GM23338 (cell line): ENCODE data around the gene ZNF496. TPM values are rescaled to one million over a fixed set of nuclear protein-coding genes. Genes with fewer than 3 reads are reported as not detected.
A peak's percentile ranks its signal among the peaks of the same experiment; 100 is the strongest.

ENCODE experiments used
- ATAC-seq: fragments of 200-7000 bp; cut with Tn5 transposase; 3 replicates; pipeline ENCODE4 v1.9.1; 2020
- DNase-seq: peaks from one replicate; pipeline ENCODE4 v3.0.0-alpha.2; 2015; ENCODE audit warnings: low spot score
- H2AFZ ChIP-seq: fragments of 200-600 bp; sonication (generic); 2 replicates; pipeline ENCODE4 v1.8.0; 2016; ENCODE audit warnings: antibody characterized with exemption, mild to moderate bottlenecking, moderate library complexity
- H3F3A ChIP-seq: fragments of 200-600 bp; sonication (generic); replicated peaks from 2 replicates; pipeline ENCODE4 v1.8.0; 2017; ENCODE audit warnings: antibody characterized with exemption, mixed run types, low read depth
- H3K27ac ChIP-seq: fragments of 200-600 bp; sonication (generic); 2 replicates; pipeline ENCODE4 v1.6.1; 2016; ENCODE audit warnings: low read depth
- H3K27me3 ChIP-seq: fragments of 200-600 bp; sonication (generic); 2 replicates; pipeline ENCODE4 v1.8.0; 2016; ENCODE audit warnings: mild to moderate bottlenecking, mixed run types, moderate library complexity; ENCODE audit not compliant: insufficient read depth
- H3K36me3 ChIP-seq: fragments of 200-600 bp; sonication (generic); 2 replicates; pipeline ENCODE4 v1.8.0; 2016; ENCODE audit warnings: mild to moderate bottlenecking; ENCODE audit not compliant: insufficient read depth
- H3K4me1 ChIP-seq: fragments of 200-600 bp; sonication (generic); 2 replicates; pipeline ENCODE4 v1.8.0; 2016; ENCODE audit warnings: mild to moderate bottlenecking, moderate library complexity; ENCODE audit not compliant: insufficient read depth
- H3K4me2 ChIP-seq: fragments of 200-600 bp; sonication (generic); 2 replicates; pipeline ENCODE4 v1.7.1; 2017; ENCODE audit warnings: mixed run types
- H3K4me3 ChIP-seq: fragments of 200-600 bp; sonication (generic); 2 replicates; pipeline ENCODE4 v1.6.1; 2016; ENCODE audit warnings: mixed run types
- H3K79me2 ChIP-seq: fragments of 200-600 bp; sonication (generic); replicated peaks from 2 replicates; pipeline ENCODE4 v1.8.0; 2017; ENCODE audit warnings: mild to moderate bottlenecking; ENCODE audit not compliant: insufficient read depth
- H3K9me2 ChIP-seq: fragments of 200-600 bp; sonication (generic); 2 replicates; pipeline ENCODE4 v1.8.0; 2017; ENCODE audit not compliant: insufficient read depth
- H4K20me1 ChIP-seq: fragments of 200-600 bp; sonication (generic); replicated peaks from 2 replicates; pipeline ENCODE4 v1.8.0; 2017; ENCODE audit warnings: mild to moderate bottlenecking; ENCODE audit not compliant: insufficient read depth
- H3K27ac Mint-ChIP-seq: 2 replicates; pipeline ENCODE4 v1.8.0; 2020; ENCODE audit warnings: inconsistent platforms, mild to moderate bottlenecking, moderate library complexity, mixed read lengths
- H3K27me3 Mint-ChIP-seq: 3 replicates; pipeline ENCODE4 v1.8.0; 2022; ENCODE audit warnings: low read depth, mild to moderate bottlenecking, moderate library complexity, mixed read lengths, inconsistent platforms; ENCODE audit not compliant: insufficient read depth, poor library complexity
- H3K36me3 Mint-ChIP-seq: 3 replicates; pipeline ENCODE4 v1.8.0; 2021; ENCODE audit warnings: low read depth, mild to moderate bottlenecking, inconsistent platforms, moderate library complexity, mixed read lengths
- H3K4me1 Mint-ChIP-seq: 3 replicates; pipeline ENCODE4 v1.8.0; 2020; ENCODE audit warnings: mild to moderate bottlenecking, inconsistent platforms, mixed read lengths
- H3K4me3 Mint-ChIP-seq: 3 replicates; pipeline ENCODE4 v1.8.0; 2021; ENCODE audit warnings: moderate library complexity, mild to moderate bottlenecking, inconsistent platforms, mixed read lengths
- H3K9me3 Mint-ChIP-seq: 3 replicates; pipeline ENCODE4 v1.8.0; 2020; ENCODE audit warnings: moderate library complexity, mild to moderate bottlenecking, inconsistent platforms, mixed read lengths
- EZH2phosphoT487 ChIP-seq: fragments of 200-600 bp; sonication (generic); IDR thresholded peaks from one replicate; pipeline ENCODE4 v1.8.1; 2018; ENCODE audit warnings: antibody characterized with exemption; ENCODE audit not compliant: unreplicated experiment
- JUNB ChIP-seq: IDR thresholded peaks from one replicate; pipeline ENCODE4 v1.6.1; 2016; ENCODE audit warnings: antibody characterized with exemption; ENCODE audit not compliant: unreplicated experiment
- POLR2AphosphoS5 ChIP-seq: IDR thresholded peaks from 2 replicates; pipeline ENCODE4 v1.6.1; 2016; ENCODE audit warnings: antibody characterized with exemption, low read depth
- STAT1 ChIP-seq: IDR thresholded peaks from one replicate; pipeline ENCODE4 v1.6.1; 2016; ENCODE audit warnings: antibody characterized with exemption; ENCODE audit not compliant: unreplicated experiment
- ZNF114 ChIP-seq: fragments of 250-450 bp; sonication (Bioruptor Pico); IDR thresholded peaks from 2 replicates; pipeline ENCODE4 v1.5.0; 2020; ENCODE audit warnings: mild to moderate bottlenecking, moderate library complexity
- ZNF331 ChIP-seq: fragments of 250-450 bp; sonication (Bioruptor Pico); IDR thresholded peaks from 2 replicates; pipeline ENCODE4 v1.5.0; 2020; ENCODE audit warnings: low read depth, mild to moderate bottlenecking, moderate library complexity
- ZNF462 ChIP-seq: fragments of 250-450 bp; sonication (Bioruptor Pico); IDR thresholded peaks from 2 replicates; pipeline ENCODE4 v1.5.0; 2020; ENCODE audit warnings: mild to moderate bottlenecking, moderate library complexity
- long read RNA-seq: library from polyadenylated mRNA; unstranded; transcript quantifications from one replicate; pipeline ENCODE4 v2.0.0, GENCODE V29; 2020; ENCODE audit not compliant: unreplicated experiment
- polyA plus RNA-seq: library from polyadenylated mRNA; unstranded; fragments of >200 nt; fragmentation: Nextera tagmentation; extraction: Ambion mirVana; gene quantifications from 2 replicates; pipeline ENCODE4 v1.2.1, GENCODE V29; 2016
- total RNA-seq: library from RNA; depleted of rRNA; stranded (reverse); fragments of >200 nt; shearing (Covaris generic); gene quantifications from 2 replicates; pipeline ENCODE4 v1.2.3, GENCODE V29; 2014; rRNA removed
- TF ChIP-seq, protein P1 (sequence below): IDR thresholded peaks from 2 replicates; pipeline ENCODE4 v1.6.1; 2016; ENCODE audit warnings: antibody characterized with exemption

Gene ZNF496
- total RNA-seq, result 102 and 127 TPM in 2 replicates
- polyA plus RNA-seq, result 20.4 and 22.0 TPM in 2 replicates
- long read RNA-seq, partial matches to known transcripts, result 2 of 13 reads
- long read RNA-seq, other reads (novel, unspliced or antisense), result 10 of 13 reads

DNA sequence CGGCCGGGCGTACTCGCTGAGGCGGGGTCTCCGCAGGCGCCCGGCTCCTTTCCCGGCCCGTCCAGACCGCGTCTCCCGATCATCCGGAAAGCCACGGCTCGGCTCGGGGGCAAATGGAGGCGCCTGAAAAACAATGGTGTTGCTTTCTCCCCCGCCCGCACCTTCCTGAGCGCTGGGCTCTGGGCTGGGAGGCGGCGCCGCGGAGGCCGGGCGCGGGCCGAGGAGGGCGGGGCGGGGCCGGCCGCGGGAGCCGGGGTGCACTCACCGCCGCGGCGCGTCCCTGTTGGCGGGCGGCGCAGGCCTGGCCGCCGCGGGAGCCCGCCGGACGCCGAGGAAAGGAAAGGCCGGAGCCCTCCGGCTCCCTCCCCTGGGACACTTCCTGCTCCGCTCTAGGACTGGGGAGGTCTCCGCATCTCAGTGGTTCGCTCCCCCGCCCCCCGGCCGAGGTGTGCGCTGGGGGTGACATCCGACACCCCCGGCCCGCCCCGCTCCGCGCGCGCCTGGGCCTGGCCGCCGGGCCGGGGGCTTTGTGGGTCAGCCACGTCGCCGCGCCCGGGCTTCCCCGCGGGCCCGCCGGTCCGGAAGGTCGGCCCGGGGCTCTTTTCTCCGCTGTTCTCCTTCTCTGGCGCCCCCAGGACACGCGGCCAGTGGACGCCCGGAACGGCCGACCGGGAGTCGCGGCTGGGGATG, at the start of gene ZNF496:
Gene ZNF496 (minus strand): TSS at position 343 of the 690 bp plus-strand sequence. CDS start 2,289 bp downstream, outside the sequence.
- Histone ChIP-seq H3K27me3 (no peaks in the 10 kb centered on the region), H3K9me2 (no peaks in the 10 kb centered on the region), H3K4me3 (peak within 1 kb of the TSS; percentile 91), H3K4me1 (peaks cover 43% of the 10 kb centered on the region), H3K79me2 (peaks cover 84% of the 10 kb centered on the region), H4K20me1 (peaks cover 58% of the 10 kb centered on the region), H3K27ac (peak within 1 kb of the TSS; percentile 72), H2AFZ (no peak within 1 kb of the TSS), H3F3A (no peaks in the 10 kb centered on the region; the same call in 1 of the 2 replicates), H3K36me3 (peaks cover 25% of the 10 kb centered on the region), H3K4me2 (peak within 1 kb of the TSS; percentile 98)
- DNase-seq, result peak; percentile 96
- Mint-ChIP-seq H3K27me3 (peaks cover 21% of the 10 kb centered on the region), H3K27ac (peak within 1 kb of the TSS; percentile 94), H3K9me3 (no peaks in the 10 kb centered on the region; the same call in 1 of the 3 replicates), H3K4me1 (peaks cover 45% of the 10 kb centered on the region), H3K36me3 (peaks cover 63% of the 10 kb centered on the region), H3K4me3 (peak within 1 kb of the TSS; percentile 89)
- ATAC-seq, result peak; percentile 73
- TF ChIP-seq, protein P1, sequence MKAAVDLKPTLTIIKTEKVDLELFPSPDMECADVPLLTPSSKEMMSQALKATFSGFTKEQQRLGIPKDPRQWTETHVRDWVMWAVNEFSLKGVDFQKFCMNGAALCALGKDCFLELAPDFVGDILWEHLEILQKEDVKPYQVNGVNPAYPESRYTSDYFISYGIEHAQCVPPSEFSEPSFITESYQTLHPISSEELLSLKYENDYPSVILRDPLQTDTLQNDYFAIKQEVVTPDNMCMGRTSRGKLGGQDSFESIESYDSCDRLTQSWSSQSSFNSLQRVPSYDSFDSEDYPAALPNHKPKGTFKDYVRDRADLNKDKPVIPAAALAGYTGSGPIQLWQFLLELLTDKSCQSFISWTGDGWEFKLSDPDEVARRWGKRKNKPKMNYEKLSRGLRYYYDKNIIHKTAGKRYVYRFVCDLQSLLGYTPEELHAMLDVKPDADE, result peak; percentile 52; the same call in 1 of the 2 replicates
- TF ChIP-seq EZH2phosphoT487, result no peak

GRCh38 chr1:247378334-247379073, 46.8 kb upstream of the ZNF496 start:
- ATAC-seq, result no peak
- Histone ChIP-seq H3K79me2 (no peaks in the 10 kb centered on the region), H3K36me3 (no peaks in the 10 kb centered on the region), H4K20me1 (no peaks in the 10 kb centered on the region), H2AFZ (no peak overlapping the region), H3K4me2 (peak overlapping the region; percentile 60), H3K27ac (peak overlapping the region; percentile 93), H3K27me3 (no peaks in the 10 kb centered on the region), H3K4me1 (peaks cover 38% of the 10 kb centered on the region), H3K4me3 (no peak overlapping the region), H3K9me2 (0 out of 2 replicates have a peak, but pooled peaks cover 3% of the 10 kb centered on the region), H3F3A (peaks cover 23% of the 10 kb centered on the region)
- peaks cover 30% of the 10 kb centered on the region for H3K36me3 Mint-ChIP-seq
- DNase-seq, result no peak
- H3K4me3 Mint-ChIP-seq, result peak overlapping the region; percentile 74; the same call in 1 of the 3 replicates
- peaks cover 35% of the 10 kb centered on the region for H3K9me3 Mint-ChIP-seq
- H3K27ac Mint-ChIP-seq, result peak overlapping the region; percentile 98
- peaks cover 45% of the 10 kb centered on the region for H3K4me1 Mint-ChIP-seq
- peaks cover 14% of the 10 kb centered on the region for H3K27me3 Mint-ChIP-seq
- TF ChIP-seq ZNF114, result no peak
- no peak for TF ChIP-seq ZNF331 (CRISPR knock-in tag)
- TF ChIP-seq STAT1, result no peak
- no peak for TF ChIP-seq ZNF462 (CRISPR knock-in tag)
- no peak for TF ChIP-seq JUNB
- no peak for TF ChIP-seq EZH2phosphoT487
- no peak for TF ChIP-seq POLR2AphosphoS5
